Right ventricle myocardium superior (tissue), 1 donor: ENCODE measurements around the gene EYA2. TPM values are rescaled to one million over a fixed set of nuclear protein-coding genes. Genes with fewer than 3 reads are reported as not detected.

Experiments used
- ATAC-seq: fragments of 200-7000 bp; cut with Tn5 transposase; one replicate; pipeline ENCODE4 v1.9.1; 2020; ENCODE audit warnings: mild to moderate bottlenecking; ENCODE audit not compliant: poor library complexity
- DNase-seq: peaks from one replicate; pipeline ENCODE4 v3.0.0-alpha.2; 2020
- intact Hi-C: fragments of 100-400 bp; cut with DNase I; formaldehyde crosslinking; loops from one replicate; pipeline ENCODE4 v1.11.2; 2022
- total RNA-seq: library from RNA; stranded (reverse); fragmentation: NEBNext Ultra II Directional; extraction: Animal tissue kit (Norgen Biotek cat#: 25700); gene quantifications from one replicate; pipeline ENCODE4 v1.2.1, GENCODE V29; 2021
- donor health status: DM: no; HTN: yes; CAD: no; lungs with severe emphysema.

The EYA2 gene
- total RNA-seq, 1 donor from 2014 or later = 0.65 TPM

- ATAC-seq (no peak), DNase-seq (peak; percentile 55)
- intact Hi-C loops = no loop called here
These were observed 144.2 kb downstream of the EYA2 start for GRCh38 chr20:47038566-47039560.

- DNase-seq = no peak
- ATAC-seq = no peak
- intact Hi-C loops = no loop called here
These were observed 146.0 kb downstream of the EYA2 start for GRCh38 chr20:47040506-47041125.

- ATAC-seq (no peak), DNase-seq (no peak)
- intact Hi-C loops = no loop called here
These were observed 146.8 kb downstream of the EYA2 start for GRCh38 chr20:47041396-47041899.

- DNase-seq = no peak
- intact Hi-C loops = no loop called here
- ATAC-seq = no peak
These were observed 147.8 kb downstream of the EYA2 start for GRCh38 chr20:47042464-47042863.

DNA sequence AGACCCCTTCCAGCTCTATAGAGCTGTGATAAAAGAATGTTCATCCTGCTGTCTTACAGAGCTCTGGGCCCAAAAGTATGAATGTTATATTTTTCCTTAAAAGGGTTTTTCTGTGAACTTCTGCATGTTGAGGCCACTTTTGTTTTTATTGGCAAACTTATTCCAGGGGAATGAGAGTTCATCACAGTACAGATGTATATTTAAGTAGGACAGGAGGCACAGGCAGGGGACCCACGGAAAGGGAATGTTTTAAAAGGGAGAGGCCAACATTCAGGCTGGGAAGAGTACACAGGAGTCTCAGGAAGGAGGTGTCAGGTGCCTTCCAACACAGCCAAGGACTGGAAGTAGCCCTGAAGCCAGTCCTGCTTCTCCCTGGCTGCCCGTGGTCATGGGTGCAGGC, 148.4 kb downstream of the EYA2 start:
- no peak for DNase-seq
- ATAC-seq = no peak
- intact Hi-C loops = no loop called here

GRCh38 chr20:47044938-47045337, 150.3 kb downstream of the EYA2 start:
- ATAC-seq (no peak), DNase-seq (no peak)
- intact Hi-C loops = no loop called here

GRCh38 chr20:47048054-47048453, 153.4 kb downstream of the EYA2 start:
- ATAC-seq (no peak), DNase-seq (no peak)
- intact Hi-C loops = no loop called here

GRCh38 chr20:47049771-47050170, 155.1 kb downstream of the EYA2 start:
- intact Hi-C loops = no loop called here
- ATAC-seq (no peak), DNase-seq (no peak)

GRCh38 chr20:47050996-47051395, 156.4 kb downstream of the EYA2 start:
- ATAC-seq = no peak
- intact Hi-C loops = no loop called here

GRCh38 chr20:47051936-47052526, 157.4 kb downstream of the EYA2 start:
- intact Hi-C loops = no loop called here
- DNase-seq = no peak

More at GRCh38 chr20:47050996-47051395, 156.4 kb downstream of the EYA2 start:
- no peak for DNase-seq

GRCh38 chr20:47054506-47054905, 159.9 kb downstream of the EYA2 start:
- ATAC-seq (no peak), DNase-seq (no peak)
- intact Hi-C loops = no loop called here

More at GRCh38 chr20:47051936-47052526, 157.4 kb downstream of the EYA2 start:
- no peak for ATAC-seq

DNA sequence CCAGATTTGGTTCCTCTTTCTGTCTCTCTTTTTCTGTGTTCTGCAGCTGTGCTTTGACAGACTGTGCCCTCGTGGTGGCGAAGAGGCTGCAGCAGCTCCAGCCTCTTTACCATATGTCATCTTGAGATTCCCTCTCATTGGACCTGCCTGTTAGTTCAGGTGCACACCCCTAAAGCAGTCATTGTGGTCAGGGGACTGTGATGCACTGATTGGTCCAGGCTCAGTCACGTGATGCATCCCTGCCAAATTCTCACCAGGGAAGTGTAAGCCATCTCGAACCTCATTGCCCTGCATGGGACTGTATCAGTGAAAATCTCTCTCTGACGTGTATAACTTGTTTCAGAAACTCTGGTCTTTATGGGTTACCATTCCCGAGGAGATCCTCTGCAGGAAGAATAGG, 160.3 kb downstream of the EYA2 start:
- ATAC-seq (no peak), DNase-seq (no peak)
- intact Hi-C loops = no loop called here

DNA sequence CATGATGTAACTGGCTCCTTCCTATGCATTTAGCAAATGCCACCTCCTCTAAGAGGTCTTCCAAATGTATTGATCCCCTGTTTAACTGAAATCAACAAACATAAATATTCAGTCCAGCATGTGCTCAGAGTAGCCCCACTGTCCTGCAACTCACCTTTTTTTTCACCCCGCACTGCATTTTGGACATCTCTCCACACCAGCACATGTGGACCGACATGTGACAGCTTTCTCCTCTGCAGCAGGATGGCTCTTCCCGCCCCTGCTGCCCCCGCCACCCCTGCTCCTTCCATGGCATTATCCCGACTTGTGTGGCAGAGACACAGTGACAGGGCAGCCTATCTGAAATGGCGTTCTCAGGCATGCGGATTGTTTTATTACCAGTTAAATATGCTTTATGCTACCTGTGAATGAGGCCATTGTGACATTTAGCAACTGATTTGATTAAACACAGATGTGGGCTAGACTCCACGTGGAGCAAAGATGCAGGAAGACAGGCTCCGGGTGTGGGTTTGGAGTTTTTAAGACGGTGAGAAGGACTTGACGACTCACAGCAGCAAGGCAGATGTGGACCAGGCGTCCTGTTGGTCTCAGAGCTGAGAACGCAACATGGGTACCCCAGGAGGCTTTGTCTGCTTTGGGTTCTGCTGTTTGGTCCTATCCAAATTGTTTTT, 161.2 kb downstream of the EYA2 start:
- no peak for DNase-seq
- intact Hi-C loops = no loop called here
- no peak for ATAC-seq

- DNase-seq (no peak), ATAC-seq (no peak)
- intact Hi-C loops = no loop called here
These were observed 163.0 kb downstream of the EYA2 start for GRCh38 chr20:47057661-47058060.

GRCh38 chr20:47058236-47058635, 163.6 kb downstream of the EYA2 start:
- intact Hi-C loops = no loop called here
- ATAC-seq (no peak), DNase-seq (no peak)

GRCh38 chr20:47059536-47059935, 164.9 kb downstream of the EYA2 start:
- ATAC-seq (no peak), DNase-seq (no peak)
- intact Hi-C loops = no loop called here

DNA sequence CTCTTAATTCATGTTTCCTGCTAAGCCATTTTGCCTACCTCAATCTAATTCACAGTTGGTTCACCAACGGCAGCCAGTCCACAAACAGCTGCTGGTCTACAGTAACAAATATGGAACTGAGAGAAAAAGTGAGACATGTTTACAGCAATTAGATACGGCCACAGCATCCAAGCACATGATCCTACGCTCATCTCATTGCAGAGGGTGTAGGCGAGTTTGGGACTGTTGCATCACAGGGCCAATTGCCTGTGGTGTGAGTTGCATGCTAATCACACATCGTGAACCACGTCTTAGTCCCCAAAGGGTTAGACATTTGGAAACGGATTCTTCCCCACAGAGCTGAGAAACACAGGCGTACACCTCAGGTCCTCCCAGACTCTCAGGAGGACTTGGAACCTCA, 166.9 kb downstream of the EYA2 start:
- DNase-seq = no peak
- ATAC-seq = no peak
- intact Hi-C loops = no loop called here

GRCh38 chr20:47062226-47062890, 167.7 kb downstream of the EYA2 start:
- no peak for ATAC-seq
- DNase-seq = no peak
- intact Hi-C loops = no loop called here
